Measurements from ENCODE around the gene GTF3C1. TPM values are rescaled to one million over a fixed set of nuclear protein-coding genes. Genes with fewer than 3 reads are reported as not detected.

GTF3C1 gene
- total RNA-seq, 1 experiment from 2014 or later: 121 TPM

- no peak overlapping the region for H3K4me3 ChIP-seq (ENCODE audit: low read depth in 2 of 2, low read length in 2 of 2)
- no peak for DNase-seq (ENCODE audit: low read depth, low spot score)
- ChIA-PET CTCF (no interaction called here), POLR2A (no interaction called here)
- intact Hi-C loops (cut with micrococcal nuclease; ENCODE audit: unreplicated experiment): no loop called here
- TF ChIP-seq REST (IDR thresholded peaks at IDR 0.05; ENCODE audit: insufficient read depth in 1 of 2, low read depth in 2 of 2, low read length in 1 of 2) (no peak), CTCF (IDR thresholded peaks at IDR 0.05) (no peak), TCF7L2 (IDR thresholded peaks at IDR 0.05; ENCODE audit: low read depth, low read length) (no peak), POLR2AphosphoS5 (IDR thresholded peaks at IDR 0.05; ENCODE audit: low read depth, low read length) (no peak), SIN3A (IDR thresholded peaks at IDR 0.05; ENCODE audit: borderline replicate concordance, insufficient read depth, low read depth, low read length) (no peak)
- no peaks in the 10 kb centered on the region for H3K9me3 ChIP-seq (ENCODE audit: control insufficient read depth, insufficient read depth, low read depth, low read length)
- no peak for ATAC-seq
- in situ Hi-C loops (cut with HindIII; ENCODE audit: low pct_unique_long_range_greater_than_20kb, low sequenced_read_pairs): no loop called here
- H3K27ac ChIP-seq (ENCODE audit: low read length): no peak overlapping the region
- H3K27me3 ChIP-seq (ENCODE audit: control insufficient read depth, insufficient read depth, low read length): no peaks in the 10 kb centered on the region; the same call in 1 of the 2 replicates
- no peaks in the 10 kb centered on the region for H3K36me3 ChIP-seq (ENCODE audit: control insufficient read depth, insufficient read depth, low read length)
- H3K4me1 ChIP-seq (ENCODE audit: control insufficient read depth, insufficient read depth, low read length): no peaks in the 10 kb centered on the region
- BruUV-seq (replicated peaks): no TSS peak
Observed at GRCh38 chr16:27429330-27429871, 120.3 kb downstream of the GTF3C1 start.

- POLR2A ChIA-PET: no interaction called here
- DNase-seq (ENCODE audit: low read depth, low spot score): no peak
- TF ChIP-seq POLR2AphosphoS5 (IDR thresholded peaks at IDR 0.05; ENCODE audit: low read depth, low read length): no peak
- TF ChIP-seq SIN3A (IDR thresholded peaks at IDR 0.05; ENCODE audit: borderline replicate concordance, insufficient read depth, low read depth, low read length): no peak
- TF ChIP-seq CTCF (IDR thresholded peaks at IDR 0.05): no peak
- TF ChIP-seq REST (IDR thresholded peaks at IDR 0.05; ENCODE audit: insufficient read depth in 1 of 2, low read depth in 2 of 2, low read length in 1 of 2): no peak
- TF ChIP-seq TCF7L2 (IDR thresholded peaks at IDR 0.05; ENCODE audit: low read depth, low read length): no peak
- H3K36me3 ChIP-seq (ENCODE audit: control insufficient read depth, insufficient read depth, low read length): no peaks in the 10 kb centered on the region
- peaks cover 5% of the 10 kb centered on the region; the same call in 1 of the 2 replicates for H3K9me3 ChIP-seq (ENCODE audit: control insufficient read depth, insufficient read depth, low read depth, low read length)
- in situ Hi-C loops (cut with HindIII; ENCODE audit: low pct_unique_long_range_greater_than_20kb, low sequenced_read_pairs): no loop called here
- H3K4me1 ChIP-seq (ENCODE audit: control insufficient read depth, insufficient read depth, low read length): no peaks in the 10 kb centered on the region
- CTCF ChIA-PET: interaction anchor here (0.5 kb wide), 1 partner anchor 24 kb away, joined by 4 read pairs; no protein-coding TSS in a partner anchor
- no TSS peak for BruUV-seq (replicated peaks)
- intact Hi-C loops (cut with micrococcal nuclease; ENCODE audit: unreplicated experiment): no loop called here
- no peak for ATAC-seq
- no peak overlapping the region for H3K27ac ChIP-seq (ENCODE audit: low read length)
- H3K4me3 ChIP-seq (ENCODE audit: low read depth in 2 of 2, low read length in 2 of 2): no peak overlapping the region
- H3K27me3 ChIP-seq (ENCODE audit: control insufficient read depth, insufficient read depth, low read length): no peaks in the 10 kb centered on the region; the same call in 1 of the 2 replicates
Observed at GRCh38 chr16:27428026-27428785, 121.5 kb downstream of the GTF3C1 start.

Data from Panc1 (cell line).